WTC11 (cell line): ENCODE results near the gene PBX3. TPM values are rescaled to one million over a fixed set of nuclear protein-coding genes. Genes with fewer than 3 reads are reported as not detected.

Source experiments
- ATAC-seq: fragments of 200-7000 bp; cut with Tn5 transposase; 2 replicates; pipeline ENCODE4 v1.10.0; 2021; ENCODE audit warnings: mild to moderate bottlenecking, moderate library complexity
- CTCF ChIA-PET: fragments of 300-600 bp; sonication (Branson Sonifier 250); formaldehyde crosslinking; loops from one replicate; lab custom pipeline; 2021; ENCODE audit warnings: antibody characterized with exemption; lab: Charles Lee
- POLR2A ChIA-PET: fragments of 350-600 bp; sonication (Branson Sonifier 250); formaldehyde crosslinking; loops from one replicate; lab custom pipeline; 2021; ENCODE audit warnings: antibody characterized with exemption; lab: Charles Lee
- DNase-seq: peaks from one replicate; pipeline ENCODE4 v3.0.0; 2021; ENCODE audit warnings: low spot score
- H3K27ac Mint-ChIP-seq: 2 replicates; pipeline ENCODE4 v1.8.0; 2021; ENCODE audit warnings: mixed read lengths
- H3K27me3 Mint-ChIP-seq: 2 replicates; pipeline ENCODE4 v1.8.0; 2021; ENCODE audit warnings: low read depth, mild to moderate bottlenecking, moderate library complexity, mixed read lengths
- H3K36me3 Mint-ChIP-seq: 2 replicates; pipeline ENCODE4 v1.8.0; 2021; ENCODE audit warnings: mixed read lengths
- H3K4me1 Mint-ChIP-seq: 2 replicates; pipeline ENCODE4 v1.8.0; 2022; ENCODE audit warnings: mixed read lengths
- H3K4me3 Mint-ChIP-seq: 2 replicates; pipeline ENCODE4 v1.8.0; 2021; ENCODE audit warnings: mild to moderate bottlenecking, moderate library complexity, mixed read lengths
- H3K9me3 Mint-ChIP-seq: 2 replicates; pipeline ENCODE4 v1.8.0; 2021; ENCODE audit warnings: mixed read lengths
- CREB1 ChIP-seq: sonication (generic); formaldehyde crosslinking; IDR thresholded peaks from 2 replicates; pipeline ENCODE4 v1.8.0; 2023; ENCODE audit warnings: mild to moderate bottlenecking, missing genetic modification reagents
- CREM ChIP-seq: sonication (generic); formaldehyde crosslinking; IDR thresholded peaks from 2 replicates; pipeline ENCODE4 v1.8.1; 2022; ENCODE audit warnings: mild to moderate bottlenecking, missing genetic modification reagents, moderate library complexity
- HMGA2 ChIP-seq: fragments of 250-450 bp; sonication (Bioruptor Pico); IDR thresholded peaks from 2 replicates; pipeline ENCODE4 v1.4.0; 2021; ENCODE audit warnings: mild to moderate bottlenecking, moderate library complexity
- NFATC4 ChIP-seq: fragments of 250-450 bp; sonication (Bioruptor Pico); IDR thresholded peaks from 2 replicates; pipeline ENCODE4 v1.9.0; 2021; ENCODE audit warnings: mild to moderate bottlenecking
- NFE2L1 ChIP-seq: sonication (generic); formaldehyde crosslinking; IDR thresholded peaks from 2 replicates; pipeline ENCODE4 v1.8.1; 2023; ENCODE audit warnings: missing genetic modification reagents
- OVOL2 ChIP-seq: fragments of 250-450 bp; sonication (Bioruptor Pico); IDR thresholded peaks from 2 replicates; pipeline ENCODE4 v1.9.0; 2021; ENCODE audit warnings: mild to moderate bottlenecking, borderline replicate concordance
- PREB ChIP-seq: sonication (generic); formaldehyde crosslinking; IDR thresholded peaks from 2 replicates; pipeline ENCODE4 v1.8.1; 2022; ENCODE audit warnings: mild to moderate bottlenecking, missing genetic modification reagents, moderate library complexity, borderline replicate concordance
- RORB ChIP-seq: fragments of 250-450 bp; sonication (Bioruptor Pico); IDR thresholded peaks from 2 replicates; pipeline ENCODE4 v1.9.0; 2021; ENCODE audit warnings: mild to moderate bottlenecking
- TEAD1 ChIP-seq: sonication (generic); formaldehyde crosslinking; IDR thresholded peaks from 2 replicates; pipeline ENCODE4 v1.8.0; 2022; ENCODE audit warnings: mild to moderate bottlenecking, missing genetic modification reagents
- TEAD4 ChIP-seq: sonication (generic); formaldehyde crosslinking; IDR thresholded peaks from 2 replicates; pipeline ENCODE4 v1.8.0; 2022; ENCODE audit warnings: mild to moderate bottlenecking, missing genetic modification reagents
- ZBTB21 ChIP-seq: sonication (generic); formaldehyde crosslinking; IDR thresholded peaks from 2 replicates; pipeline ENCODE4 v1.8.1; 2023; ENCODE audit warnings: mild to moderate bottlenecking, missing genetic modification reagents, borderline replicate concordance
- ZNF121 ChIP-seq: sonication (generic); formaldehyde crosslinking; IDR thresholded peaks from 2 replicates; pipeline ENCODE4 v1.8.0; 2023; ENCODE audit warnings: missing genetic modification reagents
- total RNA-seq: library from RNA; stranded (reverse); gene quantifications from 3 replicates; pipeline ENCODE4 v1.2.3, GENCODE V29; 2021
- TF ChIP-seq, protein P1 (sequence below): fragments of 200-600 bp; IDR thresholded peaks from 2 replicates; pipeline ENCODE4 v1.8.0; 2022; ENCODE audit warnings: antibody characterized with exemption
- TF ChIP-seq, protein P2 (sequence below): fragments of 250-450 bp; sonication (Bioruptor Pico); IDR thresholded peaks from 2 replicates; pipeline ENCODE4 v1.9.0; 2021; ENCODE audit warnings: moderate library complexity, mild to moderate bottlenecking, inconsistent platforms, borderline replicate concordance
- TF ChIP-seq, protein P3 (sequence below): sonication (generic); formaldehyde crosslinking; IDR thresholded peaks from 2 replicates; pipeline ENCODE4 v1.8.1; 2023; ENCODE audit warnings: mild to moderate bottlenecking, missing genetic modification reagents, borderline replicate concordance
- TF ChIP-seq, protein P4 (sequence below): fragments of 250-450 bp; sonication (Bioruptor Pico); IDR thresholded peaks from 2 replicates; pipeline ENCODE4 v1.9.0; 2021; ENCODE audit warnings: mild to moderate bottlenecking
- TF ChIP-seq, protein P5 (sequence below): sonication (generic); formaldehyde crosslinking; conservative IDR thresholded peaks from 2 replicates; pipeline ENCODE4 v1.8.1; 2022; ENCODE audit warnings: mild to moderate bottlenecking, missing genetic modification reagents
- TF ChIP-seq, protein P6 (sequence below): sonication (generic); formaldehyde crosslinking; IDR thresholded peaks from 2 replicates; pipeline ENCODE4 v1.8.0; 2022; ENCODE audit warnings: mild to moderate bottlenecking, missing genetic modification reagents

The PBX3 gene
- total RNA-seq, 1 experiment from 2014 or later = 48.5 TPM

DNA sequence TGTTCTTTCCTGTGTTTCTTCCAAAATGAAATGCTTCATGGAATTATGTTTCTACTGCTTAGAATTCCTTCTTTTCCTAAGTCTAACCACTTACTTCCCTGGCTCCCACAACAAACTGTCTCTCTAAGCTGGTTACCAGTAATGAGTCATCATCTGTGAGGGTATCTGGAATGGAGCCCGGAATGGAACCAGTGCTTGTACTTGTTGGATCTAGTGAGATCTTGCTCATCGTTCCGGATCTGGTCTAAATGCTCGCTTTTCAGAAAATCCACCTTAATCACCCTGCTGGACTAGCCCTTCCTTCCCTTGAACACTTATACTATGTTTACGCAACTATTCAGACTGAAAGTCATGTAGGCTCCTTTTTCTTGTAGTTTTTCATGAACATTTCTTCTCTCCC, 184.8 kb downstream of the PBX3 start:
- Mint-ChIP-seq H3K27me3 (no peaks in the 10 kb centered on the region), H3K36me3 (peaks cover 6% of the 10 kb centered on the region), H3K4me3 (no peak overlapping the region), H3K9me3 (no peaks in the 10 kb centered on the region), H3K4me1 (peaks cover 16% of the 10 kb centered on the region), H3K27ac (peak overlapping the region; percentile 5; the same call in 1 of the 2 replicates)
- TF ChIP-seq ZBTB21 (no peak), HMGA2 (CRISPR knock-in tag) (no peak), CREM (CRISPR knock-in tag) (no peak), NFATC4 (no peak), TEAD1 (CRISPR knock-in tag) (no peak), RORB (CRISPR knock-in tag) (no peak), ZNF121 (no peak), OVOL2 (CRISPR knock-in tag) (no peak), CREB1 (CRISPR knock-in tag) (no peak), PREB (CRISPR knock-in tag) (no peak), TEAD4 (CRISPR knock-in tag) (no peak), NFE2L1 (CRISPR knock-in tag) (no peak)
- TF ChIP-seq, protein P1, sequence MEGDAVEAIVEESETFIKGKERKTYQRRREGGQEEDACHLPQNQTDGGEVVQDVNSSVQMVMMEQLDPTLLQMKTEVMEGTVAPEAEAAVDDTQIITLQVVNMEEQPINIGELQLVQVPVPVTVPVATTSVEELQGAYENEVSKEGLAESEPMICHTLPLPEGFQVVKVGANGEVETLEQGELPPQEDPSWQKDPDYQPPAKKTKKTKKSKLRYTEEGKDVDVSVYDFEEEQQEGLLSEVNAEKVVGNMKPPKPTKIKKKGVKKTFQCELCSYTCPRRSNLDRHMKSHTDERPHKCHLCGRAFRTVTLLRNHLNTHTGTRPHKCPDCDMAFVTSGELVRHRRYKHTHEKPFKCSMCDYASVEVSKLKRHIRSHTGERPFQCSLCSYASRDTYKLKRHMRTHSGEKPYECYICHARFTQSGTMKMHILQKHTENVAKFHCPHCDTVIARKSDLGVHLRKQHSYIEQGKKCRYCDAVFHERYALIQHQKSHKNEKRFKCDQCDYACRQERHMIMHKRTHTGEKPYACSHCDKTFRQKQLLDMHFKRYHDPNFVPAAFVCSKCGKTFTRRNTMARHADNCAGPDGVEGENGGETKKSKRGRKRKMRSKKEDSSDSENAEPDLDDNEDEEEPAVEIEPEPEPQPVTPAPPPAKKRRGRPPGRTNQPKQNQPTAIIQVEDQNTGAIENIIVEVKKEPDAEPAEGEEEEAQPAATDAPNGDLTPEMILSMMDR = no peak
- TF ChIP-seq, protein P2, sequence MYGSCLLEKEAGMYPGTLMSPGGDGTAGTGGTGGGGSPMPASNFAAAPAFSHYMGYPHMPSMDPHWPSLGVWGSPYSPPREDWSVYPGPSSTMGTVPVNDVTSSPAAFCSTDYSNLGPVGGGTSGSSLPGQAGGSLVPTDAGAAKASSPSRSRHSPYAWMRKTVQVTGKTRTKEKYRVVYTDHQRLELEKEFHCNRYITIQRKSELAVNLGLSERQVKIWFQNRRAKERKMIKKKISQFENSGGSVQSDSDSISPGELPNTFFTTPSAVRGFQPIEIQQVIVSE (CRISPR knock-in tag) = no peak
- TF ChIP-seq, protein P3, sequence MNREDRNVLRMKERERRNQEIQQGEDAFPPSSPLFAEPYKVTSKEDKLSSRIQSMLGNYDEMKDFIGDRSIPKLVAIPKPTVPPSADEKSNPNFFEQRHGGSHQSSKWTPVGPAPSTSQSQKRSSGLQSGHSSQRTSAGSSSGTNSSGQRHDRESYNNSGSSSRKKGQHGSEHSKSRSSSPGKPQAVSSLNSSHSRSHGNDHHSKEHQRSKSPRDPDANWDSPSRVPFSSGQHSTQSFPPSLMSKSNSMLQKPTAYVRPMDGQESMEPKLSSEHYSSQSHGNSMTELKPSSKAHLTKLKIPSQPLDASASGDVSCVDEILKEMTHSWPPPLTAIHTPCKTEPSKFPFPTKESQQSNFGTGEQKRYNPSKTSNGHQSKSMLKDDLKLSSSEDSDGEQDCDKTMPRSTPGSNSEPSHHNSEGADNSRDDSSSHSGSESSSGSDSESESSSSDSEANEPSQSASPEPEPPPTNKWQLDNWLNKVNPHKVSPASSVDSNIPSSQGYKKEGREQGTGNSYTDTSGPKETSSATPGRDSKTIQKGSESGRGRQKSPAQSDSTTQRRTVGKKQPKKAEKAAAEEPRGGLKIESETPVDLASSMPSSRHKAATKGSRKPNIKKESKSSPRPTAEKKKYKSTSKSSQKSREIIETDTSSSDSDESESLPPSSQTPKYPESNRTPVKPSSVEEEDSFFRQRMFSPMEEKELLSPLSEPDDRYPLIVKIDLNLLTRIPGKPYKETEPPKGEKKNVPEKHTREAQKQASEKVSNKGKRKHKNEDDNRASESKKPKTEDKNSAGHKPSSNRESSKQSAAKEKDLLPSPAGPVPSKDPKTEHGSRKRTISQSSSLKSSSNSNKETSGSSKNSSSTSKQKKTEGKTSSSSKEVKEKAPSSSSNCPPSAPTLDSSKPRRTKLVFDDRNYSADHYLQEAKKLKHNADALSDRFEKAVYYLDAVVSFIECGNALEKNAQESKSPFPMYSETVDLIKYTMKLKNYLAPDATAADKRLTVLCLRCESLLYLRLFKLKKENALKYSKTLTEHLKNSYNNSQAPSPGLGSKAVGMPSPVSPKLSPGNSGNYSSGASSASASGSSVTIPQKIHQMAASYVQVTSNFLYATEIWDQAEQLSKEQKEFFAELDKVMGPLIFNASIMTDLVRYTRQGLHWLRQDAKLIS = no peak
- TF ChIP-seq, protein P4, sequence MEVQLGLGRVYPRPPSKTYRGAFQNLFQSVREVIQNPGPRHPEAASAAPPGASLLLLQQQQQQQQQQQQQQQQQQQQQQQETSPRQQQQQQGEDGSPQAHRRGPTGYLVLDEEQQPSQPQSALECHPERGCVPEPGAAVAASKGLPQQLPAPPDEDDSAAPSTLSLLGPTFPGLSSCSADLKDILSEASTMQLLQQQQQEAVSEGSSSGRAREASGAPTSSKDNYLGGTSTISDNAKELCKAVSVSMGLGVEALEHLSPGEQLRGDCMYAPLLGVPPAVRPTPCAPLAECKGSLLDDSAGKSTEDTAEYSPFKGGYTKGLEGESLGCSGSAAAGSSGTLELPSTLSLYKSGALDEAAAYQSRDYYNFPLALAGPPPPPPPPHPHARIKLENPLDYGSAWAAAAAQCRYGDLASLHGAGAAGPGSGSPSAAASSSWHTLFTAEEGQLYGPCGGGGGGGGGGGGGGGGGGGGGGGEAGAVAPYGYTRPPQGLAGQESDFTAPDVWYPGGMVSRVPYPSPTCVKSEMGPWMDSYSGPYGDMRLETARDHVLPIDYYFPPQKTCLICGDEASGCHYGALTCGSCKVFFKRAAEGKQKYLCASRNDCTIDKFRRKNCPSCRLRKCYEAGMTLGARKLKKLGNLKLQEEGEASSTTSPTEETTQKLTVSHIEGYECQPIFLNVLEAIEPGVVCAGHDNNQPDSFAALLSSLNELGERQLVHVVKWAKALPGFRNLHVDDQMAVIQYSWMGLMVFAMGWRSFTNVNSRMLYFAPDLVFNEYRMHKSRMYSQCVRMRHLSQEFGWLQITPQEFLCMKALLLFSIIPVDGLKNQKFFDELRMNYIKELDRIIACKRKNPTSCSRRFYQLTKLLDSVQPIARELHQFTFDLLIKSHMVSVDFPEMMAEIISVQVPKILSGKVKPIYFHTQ (CRISPR knock-in tag) = no peak
- TF ChIP-seq, protein P5, sequence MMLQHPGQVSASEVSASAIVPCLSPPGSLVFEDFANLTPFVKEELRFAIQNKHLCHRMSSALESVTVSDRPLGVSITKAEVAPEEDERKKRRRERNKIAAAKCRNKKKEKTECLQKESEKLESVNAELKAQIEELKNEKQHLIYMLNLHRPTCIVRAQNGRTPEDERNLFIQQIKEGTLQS = no peak
- TF ChIP-seq, protein P6, sequence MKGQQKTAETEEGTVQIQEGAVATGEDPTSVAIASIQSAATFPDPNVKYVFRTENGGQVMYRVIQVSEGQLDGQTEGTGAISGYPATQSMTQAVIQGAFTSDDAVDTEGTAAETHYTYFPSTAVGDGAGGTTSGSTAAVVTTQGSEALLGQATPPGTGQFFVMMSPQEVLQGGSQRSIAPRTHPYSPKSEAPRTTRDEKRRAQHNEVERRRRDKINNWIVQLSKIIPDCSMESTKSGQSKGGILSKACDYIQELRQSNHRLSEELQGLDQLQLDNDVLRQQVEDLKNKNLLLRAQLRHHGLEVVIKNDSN (CRISPR knock-in tag) = no peak
- ChIA-PET CTCF (no interaction called here), POLR2A (no interaction called here)
- ATAC-seq = no peak
- no peak for DNase-seq
